PFSK-1 (cell line): ENCODE measurements around the gene GNPTG.

ENCODE experiments used
- FOXP2 ChIP-seq: optimal IDR thresholded peaks from 2 replicates; pipeline ENCODE3; 2011; ENCODE audit warnings: borderline replicate concordance, control low read depth, inconsistent platforms; ENCODE audit not compliant: insufficient read depth; ENCODE audit errors: extremely low read length, extremely low read depth
- POLR2AphosphoS5 ChIP-seq: IDR thresholded peaks from 2 replicates; pipeline ENCODE4 v1.6.1; 2012; ENCODE audit warnings: low read depth, mild to moderate bottlenecking, control low read depth, low read length, moderate library complexity
- REST ChIP-seq, 2 experiments: IDR thresholded peaks; 2 replicates each; pipeline versions ENCODE4 v1.6.1 to v1.8.0; 2011 to 2012; ENCODE audit warnings: low read depth in 2 of 2, low read length in 2 of 2, control low read depth in 1 of 2, inconsistent platforms in 1 of 2, mild to moderate bottlenecking in 1 of 2, moderate library complexity in 1 of 2; ENCODE audit not compliant: insufficient read depth in 1 of 2
- TAF1 ChIP-seq: IDR thresholded peaks from 2 replicates; pipeline ENCODE4 v1.6.1; 2012; ENCODE audit warnings: low read length, control low read depth, borderline replicate concordance; ENCODE audit not compliant: insufficient read depth

- TF ChIP-seq FOXP2: no peak
- no peak for TF ChIP-seq TAF1
- TF ChIP-seq POLR2AphosphoS5: no peak
- TF ChIP-seq REST (IDR thresholded peaks at IDR 0.05; ENCODE audit: insufficient read depth in 1 of 2, low read depth in 2 of 2, low read length in 2 of 2): no peak
Measured at GRCh38 chr16:1320658-1321240, 31.0 kb upstream of the GNPTG start.
